OCI-LY3 (cell line): Measurements from ENCODE around the gene NDUFS8.

ENCODE experiments used
- H2AFZ ChIP-seq: fragments of 200-600, 300-600 bp; shearing (Covaris generic); 2 replicates; pipeline ENCODE4 v1.6.0; 2014; ENCODE audit warnings: antibody characterized with exemption, low read depth, low read length
- H3K27ac ChIP-seq: fragments of 200-600, 300-600 bp; sonication (generic); 2 replicates; pipeline ENCODE4 v1.5.1; 2014; ENCODE audit warnings: mild to moderate bottlenecking, low read length, moderate library complexity, mixed read lengths
- H3K27me3 ChIP-seq: fragments of 200-600, 300-600 bp; sonication (generic); 2 replicates; pipeline ENCODE4 v1.6.1; 2014; ENCODE audit warnings: low read depth, low read length, mixed read lengths
- H3K36me3 ChIP-seq: fragments of 200-600, 300-600 bp; sonication (generic); replicated peaks from 2 replicates; pipeline ENCODE3; 2014; ENCODE audit warnings: low read depth, low read length, mixed read lengths
- H3K4me1 ChIP-seq: fragments of 300-600, 200-600 bp; sonication (generic); 2 replicates; pipeline ENCODE4 v1.6.1; 2014; ENCODE audit warnings: low read length, mixed read lengths
- H3K4me2 ChIP-seq: fragments of 200-600, 300-600 bp; sonication (generic); 2 replicates; pipeline ENCODE4 v1.6.1; 2014; ENCODE audit warnings: low read length, mixed read lengths
- H3K4me3 ChIP-seq: fragments of 300-600, 200-600 bp; sonication (generic); 2 replicates; pipeline ENCODE4 v1.5.1; 2014; ENCODE audit warnings: antibody characterized with exemption, mild to moderate bottlenecking, low read length, moderate library complexity
- H3K79me2 ChIP-seq: fragments of 300-600, 200-600 bp; shearing (Covaris generic); 2 replicates; pipeline ENCODE4 v1.6.1; 2014; ENCODE audit warnings: mild to moderate bottlenecking, low read length, mixed read lengths
- H3K9ac ChIP-seq: fragments of 300-600, 200-600 bp; shearing (Covaris generic); 2 replicates; pipeline ENCODE4 v1.6.0; 2014; ENCODE audit warnings: mild to moderate bottlenecking, low read length, moderate library complexity
- H3K9me3 ChIP-seq: fragments of 200-600, 300-600 bp; shearing (Covaris generic); 2 replicates; pipeline ENCODE4 v1.6.1; 2014; ENCODE audit warnings: low read length, mixed read lengths; ENCODE audit not compliant: insufficient read depth
- H4K20me1 ChIP-seq: fragments of 200-600, 300-600 bp; sonication (generic); 2 replicates; pipeline ENCODE4 v1.6.1; 2016; ENCODE audit warnings: low read length, mixed read lengths; ENCODE audit not compliant: insufficient read depth
- EZH2phosphoT487 ChIP-seq: fragments of 200-600 bp; shearing (Covaris generic); IDR thresholded peaks from 2 replicates; pipeline ENCODE4 v1.6.1; 2018; ENCODE audit warnings: antibody characterized with exemption, mixed run types, low read depth
- TF ChIP-seq, protein P1 (sequence below): fragments of 200-600, 300-600 bp; sonication (generic); IDR thresholded peaks from 2 replicates; pipeline ENCODE4 v1.5.1; 2014; ENCODE audit warnings: antibody characterized with exemption, low read length, low read depth

NDUFS8 gene

DNA sequence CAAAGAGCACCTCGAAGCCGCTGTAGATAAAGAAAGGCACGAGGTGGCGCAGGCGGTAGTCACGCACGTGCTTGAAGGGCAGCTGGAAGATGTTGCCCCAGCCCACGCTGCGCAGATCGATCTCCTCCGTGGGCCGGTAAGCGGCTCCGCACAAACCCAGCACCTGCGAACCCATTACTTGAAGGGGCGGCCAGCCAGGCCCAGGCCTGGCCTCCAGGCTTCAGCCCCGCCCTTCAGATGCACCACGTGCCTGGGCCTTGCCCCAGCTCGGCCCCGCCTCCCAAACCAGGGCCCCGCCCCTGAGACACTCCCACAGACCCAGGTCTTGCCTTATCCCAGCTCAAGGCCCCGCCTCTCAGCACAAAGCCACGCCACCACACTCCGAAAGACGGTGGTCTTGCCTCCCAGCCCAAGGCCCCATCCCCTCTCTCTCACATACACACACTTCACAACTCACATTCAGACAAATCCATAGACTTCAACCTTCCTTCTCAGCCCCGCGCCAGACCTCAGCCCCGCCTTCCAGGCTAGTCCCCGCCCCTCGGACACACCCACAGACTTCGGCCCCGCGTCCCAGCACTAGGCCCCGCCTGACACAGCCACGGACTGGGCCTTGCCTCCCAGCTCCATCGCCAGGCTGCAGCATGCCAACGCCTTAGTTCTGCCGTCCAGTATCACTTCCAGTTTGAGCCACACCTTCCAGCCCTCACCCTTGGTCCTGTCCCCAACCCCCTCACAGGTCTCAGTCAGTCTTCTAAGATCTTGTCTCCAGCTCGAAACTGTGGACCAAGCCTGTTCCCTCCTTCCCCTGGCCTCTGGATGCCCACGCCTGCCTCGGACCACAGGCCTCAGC is 33.6 kb upstream of the NDUFS8 start:
- H3K4me1 ChIP-seq = peaks cover 27% of the 10 kb centered on the region
- no peak overlapping the region for H3K9ac ChIP-seq
- no peak overlapping the region for H3K27ac ChIP-seq
- no peaks in the 10 kb centered on the region for H3K9me3 ChIP-seq
- H3K79me2 ChIP-seq = peaks cover 32% of the 10 kb centered on the region
- no peak overlapping the region for H2AFZ ChIP-seq
- no peaks in the 10 kb centered on the region for H3K27me3 ChIP-seq
- peaks cover 43% of the 10 kb centered on the region for H4K20me1 ChIP-seq
- no peak overlapping the region for H3K4me2 ChIP-seq
- TF ChIP-seq EZH2phosphoT487 = no peak
- TF ChIP-seq, protein P1, sequence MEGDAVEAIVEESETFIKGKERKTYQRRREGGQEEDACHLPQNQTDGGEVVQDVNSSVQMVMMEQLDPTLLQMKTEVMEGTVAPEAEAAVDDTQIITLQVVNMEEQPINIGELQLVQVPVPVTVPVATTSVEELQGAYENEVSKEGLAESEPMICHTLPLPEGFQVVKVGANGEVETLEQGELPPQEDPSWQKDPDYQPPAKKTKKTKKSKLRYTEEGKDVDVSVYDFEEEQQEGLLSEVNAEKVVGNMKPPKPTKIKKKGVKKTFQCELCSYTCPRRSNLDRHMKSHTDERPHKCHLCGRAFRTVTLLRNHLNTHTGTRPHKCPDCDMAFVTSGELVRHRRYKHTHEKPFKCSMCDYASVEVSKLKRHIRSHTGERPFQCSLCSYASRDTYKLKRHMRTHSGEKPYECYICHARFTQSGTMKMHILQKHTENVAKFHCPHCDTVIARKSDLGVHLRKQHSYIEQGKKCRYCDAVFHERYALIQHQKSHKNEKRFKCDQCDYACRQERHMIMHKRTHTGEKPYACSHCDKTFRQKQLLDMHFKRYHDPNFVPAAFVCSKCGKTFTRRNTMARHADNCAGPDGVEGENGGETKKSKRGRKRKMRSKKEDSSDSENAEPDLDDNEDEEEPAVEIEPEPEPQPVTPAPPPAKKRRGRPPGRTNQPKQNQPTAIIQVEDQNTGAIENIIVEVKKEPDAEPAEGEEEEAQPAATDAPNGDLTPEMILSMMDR = no peak
- no peak overlapping the region for H3K4me3 ChIP-seq
- H3K36me3 ChIP-seq = peaks cover 53% of the 10 kb centered on the region

DNA sequence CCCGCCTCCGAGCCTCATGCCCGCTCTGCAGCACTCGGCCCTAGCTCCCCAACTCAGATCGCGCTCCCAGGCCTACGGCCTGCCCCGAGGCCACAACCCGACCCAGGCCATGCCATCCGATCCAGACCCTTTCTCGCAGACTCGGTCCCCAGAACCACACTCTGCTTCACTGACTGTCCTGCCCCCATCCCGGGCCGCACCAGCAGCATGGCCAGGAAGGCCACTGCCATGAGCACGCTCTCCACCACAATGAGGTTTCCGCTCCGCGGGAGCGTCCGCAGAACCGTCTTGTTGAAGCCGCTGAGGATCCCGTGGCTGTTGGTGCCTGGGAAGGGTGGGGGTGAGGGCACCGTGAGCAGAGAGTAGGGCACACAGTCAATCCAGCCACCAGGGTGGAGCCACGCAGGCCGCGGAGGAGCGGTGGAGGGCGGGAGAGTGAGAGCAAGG is 33.0 kb upstream of the NDUFS8 start:
- H3K4me1 ChIP-seq = peaks cover 33% of the 10 kb centered on the region
- peaks cover 59% of the 10 kb centered on the region for H3K36me3 ChIP-seq
- no peak overlapping the region for H3K9ac ChIP-seq
- no peaks in the 10 kb centered on the region for H3K27me3 ChIP-seq
- H2AFZ ChIP-seq = no peak overlapping the region
- H3K9me3 ChIP-seq = no peaks in the 10 kb centered on the region
- peaks cover 39% of the 10 kb centered on the region for H3K79me2 ChIP-seq
- H4K20me1 ChIP-seq = peaks cover 43% of the 10 kb centered on the region
- H3K4me2 ChIP-seq = no peak overlapping the region
- H3K27ac ChIP-seq = no peak overlapping the region
- H3K4me3 ChIP-seq = no peak overlapping the region
- TF ChIP-seq EZH2phosphoT487 = no peak
- TF ChIP-seq, protein P1 = no peak

DNA sequence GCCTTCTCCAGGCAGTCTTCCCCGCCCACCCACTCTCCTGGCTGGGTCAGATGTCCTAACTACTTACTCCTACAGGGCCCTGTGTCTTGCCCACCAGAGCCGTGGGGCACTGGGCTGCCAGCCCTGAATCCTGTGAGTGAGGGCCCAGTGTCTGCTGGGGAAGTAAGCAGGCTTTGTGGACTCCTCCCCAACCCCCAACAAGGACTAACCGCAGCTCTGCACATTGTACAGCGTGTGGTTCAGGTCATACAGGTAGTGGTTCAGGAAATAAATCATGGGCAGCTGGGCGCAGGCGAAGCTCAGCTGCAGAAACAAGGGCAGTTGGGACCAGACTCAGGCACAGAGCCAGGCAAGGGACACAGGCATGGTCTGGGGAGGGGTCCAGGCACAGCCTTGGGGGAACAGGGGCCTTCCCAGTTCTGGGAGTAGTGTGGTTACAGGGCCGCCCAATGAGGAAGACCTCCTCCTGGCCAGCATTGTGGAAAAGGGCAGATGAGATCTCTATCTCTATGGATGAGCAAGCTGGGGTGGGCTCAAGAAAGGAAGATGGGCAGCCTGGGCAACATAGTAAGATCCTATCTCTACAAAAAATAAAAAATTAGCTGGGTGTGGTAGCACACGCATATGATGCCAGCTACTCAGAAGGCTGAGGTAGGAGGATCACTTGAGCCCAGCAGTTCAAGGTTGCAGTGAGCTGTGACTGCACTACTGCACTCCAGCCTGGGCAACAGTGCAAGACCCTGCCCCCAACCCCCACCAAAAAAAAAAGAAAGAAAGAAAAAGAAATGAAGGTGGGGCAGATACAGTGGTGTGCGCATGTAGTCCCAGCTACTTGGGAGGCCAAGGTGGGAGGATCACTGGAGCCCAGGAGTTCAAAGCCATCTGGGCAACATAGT is 32.1 kb upstream of the NDUFS8 start:
- no peak for TF ChIP-seq EZH2phosphoT487
- TF ChIP-seq, protein P1 = no peak
- peaks cover 43% of the 10 kb centered on the region for H4K20me1 ChIP-seq
- no peaks in the 10 kb centered on the region for H3K27me3 ChIP-seq
- H3K27ac ChIP-seq = no peak overlapping the region
- H3K4me1 ChIP-seq = peaks cover 38% of the 10 kb centered on the region
- H3K4me3 ChIP-seq = no peak overlapping the region
- peaks cover 63% of the 10 kb centered on the region for H3K36me3 ChIP-seq
- peaks cover 48% of the 10 kb centered on the region for H3K79me2 ChIP-seq
- no peak overlapping the region for H3K4me2 ChIP-seq
- no peak overlapping the region for H3K9ac ChIP-seq
- H2AFZ ChIP-seq = no peak overlapping the region
- no peaks in the 10 kb centered on the region for H3K9me3 ChIP-seq

DNA sequence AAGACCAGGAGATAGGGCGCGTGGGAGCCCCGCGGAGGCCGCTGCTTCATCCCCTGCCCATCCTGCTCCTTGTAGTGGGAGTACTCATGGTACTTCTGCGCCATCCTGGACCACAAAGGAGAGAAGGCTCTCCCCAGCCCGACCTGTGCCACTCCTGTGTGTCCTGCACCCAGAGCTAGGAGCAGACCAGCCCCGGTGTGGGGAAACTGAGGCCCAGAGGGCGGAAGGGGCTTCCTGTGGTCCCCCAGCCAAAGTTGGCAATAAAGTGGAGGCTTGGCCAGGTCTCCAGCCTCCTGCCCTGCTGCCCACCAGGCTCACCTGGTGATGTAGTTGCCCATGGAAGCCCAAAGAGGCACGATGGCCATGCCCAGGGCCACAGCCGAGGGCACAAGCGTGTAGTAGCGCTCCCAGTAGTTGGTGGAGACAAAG is 31.3 kb upstream of the NDUFS8 start:
- Histone ChIP-seq H3K4me2 (no peak overlapping the region), H4K20me1 (peaks cover 40% of the 10 kb centered on the region), H3K27ac (no peak overlapping the region), H3K79me2 (peaks cover 50% of the 10 kb centered on the region), H3K4me3 (no peak overlapping the region), H3K9me3 (no peaks in the 10 kb centered on the region), H3K4me1 (peaks cover 35% of the 10 kb centered on the region), H3K27me3 (no peaks in the 10 kb centered on the region), H3K9ac (no peak overlapping the region), H3K36me3 (peaks cover 63% of the 10 kb centered on the region), H2AFZ (no peak overlapping the region)
- TF ChIP-seq, protein P1 = no peak
- no peak for TF ChIP-seq EZH2phosphoT487
